Measurements from ENCODE around the gene DQX1.
"Not testable (repeated sequence)": the region's sequence is repeated elsewhere in the genome, so short reads cannot be mapped to it uniquely, and the experiment has no call there.

Gene DQX1

DNA sequence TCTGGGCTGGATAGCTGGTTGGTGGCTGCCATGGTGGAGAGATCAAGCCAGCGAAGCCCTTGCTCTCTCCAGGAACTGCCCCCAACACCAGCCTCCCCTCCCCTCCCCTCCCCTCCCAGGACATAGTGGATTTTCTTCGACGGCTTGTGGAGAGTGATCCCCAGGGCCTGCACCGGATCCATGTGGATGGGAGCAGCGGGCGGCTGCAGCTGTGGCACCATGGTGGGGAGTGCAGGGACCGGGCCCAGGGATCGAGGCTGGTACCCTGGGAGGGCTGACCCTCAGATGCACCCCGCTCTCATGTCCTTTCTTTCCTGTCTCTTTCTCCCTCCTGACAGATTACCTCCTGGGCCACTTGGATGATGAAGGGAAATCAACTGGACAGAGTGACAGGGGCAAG, 36.1 kb downstream of the DQX1 start:
- TF ChIP-seq, protein P1, sequence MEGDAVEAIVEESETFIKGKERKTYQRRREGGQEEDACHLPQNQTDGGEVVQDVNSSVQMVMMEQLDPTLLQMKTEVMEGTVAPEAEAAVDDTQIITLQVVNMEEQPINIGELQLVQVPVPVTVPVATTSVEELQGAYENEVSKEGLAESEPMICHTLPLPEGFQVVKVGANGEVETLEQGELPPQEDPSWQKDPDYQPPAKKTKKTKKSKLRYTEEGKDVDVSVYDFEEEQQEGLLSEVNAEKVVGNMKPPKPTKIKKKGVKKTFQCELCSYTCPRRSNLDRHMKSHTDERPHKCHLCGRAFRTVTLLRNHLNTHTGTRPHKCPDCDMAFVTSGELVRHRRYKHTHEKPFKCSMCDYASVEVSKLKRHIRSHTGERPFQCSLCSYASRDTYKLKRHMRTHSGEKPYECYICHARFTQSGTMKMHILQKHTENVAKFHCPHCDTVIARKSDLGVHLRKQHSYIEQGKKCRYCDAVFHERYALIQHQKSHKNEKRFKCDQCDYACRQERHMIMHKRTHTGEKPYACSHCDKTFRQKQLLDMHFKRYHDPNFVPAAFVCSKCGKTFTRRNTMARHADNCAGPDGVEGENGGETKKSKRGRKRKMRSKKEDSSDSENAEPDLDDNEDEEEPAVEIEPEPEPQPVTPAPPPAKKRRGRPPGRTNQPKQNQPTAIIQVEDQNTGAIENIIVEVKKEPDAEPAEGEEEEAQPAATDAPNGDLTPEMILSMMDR (IDR thresholded peaks at IDR 0.05; ENCODE audit: insufficient read depth, low read length) = no peak
- TF ChIP-seq, protein P2, sequence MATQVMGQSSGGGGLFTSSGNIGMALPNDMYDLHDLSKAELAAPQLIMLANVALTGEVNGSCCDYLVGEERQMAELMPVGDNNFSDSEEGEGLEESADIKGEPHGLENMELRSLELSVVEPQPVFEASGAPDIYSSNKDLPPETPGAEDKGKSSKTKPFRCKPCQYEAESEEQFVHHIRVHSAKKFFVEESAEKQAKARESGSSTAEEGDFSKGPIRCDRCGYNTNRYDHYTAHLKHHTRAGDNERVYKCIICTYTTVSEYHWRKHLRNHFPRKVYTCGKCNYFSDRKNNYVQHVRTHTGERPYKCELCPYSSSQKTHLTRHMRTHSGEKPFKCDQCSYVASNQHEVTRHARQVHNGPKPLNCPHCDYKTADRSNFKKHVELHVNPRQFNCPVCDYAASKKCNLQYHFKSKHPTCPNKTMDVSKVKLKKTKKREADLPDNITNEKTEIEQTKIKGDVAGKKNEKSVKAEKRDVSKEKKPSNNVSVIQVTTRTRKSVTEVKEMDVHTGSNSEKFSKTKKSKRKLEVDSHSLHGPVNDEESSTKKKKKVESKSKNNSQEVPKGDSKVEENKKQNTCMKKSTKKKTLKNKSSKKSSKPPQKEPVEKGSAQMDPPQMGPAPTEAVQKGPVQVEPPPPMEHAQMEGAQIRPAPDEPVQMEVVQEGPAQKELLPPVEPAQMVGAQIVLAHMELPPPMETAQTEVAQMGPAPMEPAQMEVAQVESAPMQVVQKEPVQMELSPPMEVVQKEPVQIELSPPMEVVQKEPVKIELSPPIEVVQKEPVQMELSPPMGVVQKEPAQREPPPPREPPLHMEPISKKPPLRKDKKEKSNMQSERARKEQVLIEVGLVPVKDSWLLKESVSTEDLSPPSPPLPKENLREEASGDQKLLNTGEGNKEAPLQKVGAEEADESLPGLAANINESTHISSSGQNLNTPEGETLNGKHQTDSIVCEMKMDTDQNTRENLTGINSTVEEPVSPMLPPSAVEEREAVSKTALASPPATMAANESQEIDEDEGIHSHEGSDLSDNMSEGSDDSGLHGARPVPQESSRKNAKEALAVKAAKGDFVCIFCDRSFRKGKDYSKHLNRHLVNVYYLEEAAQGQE (IDR thresholded peaks at IDR 0.05; ENCODE audit: insufficient replicate concordance, low read depth) = no peak
- no peak for TF ChIP-seq GABPA (IDR thresholded peaks at IDR 0.05; ENCODE audit: low read depth)
- TF ChIP-seq SPI1 (IDR thresholded peaks at IDR 0.05; ENCODE audit: borderline replicate concordance, low read depth) = no peak
- TF ChIP-seq POLR2AphosphoS5 (IDR thresholded peaks at IDR 0.05; ENCODE audit: low read depth) = no peak
- DNase-seq (ENCODE audit: low read depth in 1 of 2, low spot score in 1 of 2) = no peak
- Histone ChIP-seq H3K27me3 (ENCODE audit: insufficient read depth, poor library complexity, severe bottlenecking) (no peaks in the 10 kb centered on the region), H3K27ac (replicated peaks) (no peak overlapping the region), H3K4me3 (replicated peaks; ENCODE audit: insufficient read depth, low read length) (no peak overlapping the region)

DNA sequence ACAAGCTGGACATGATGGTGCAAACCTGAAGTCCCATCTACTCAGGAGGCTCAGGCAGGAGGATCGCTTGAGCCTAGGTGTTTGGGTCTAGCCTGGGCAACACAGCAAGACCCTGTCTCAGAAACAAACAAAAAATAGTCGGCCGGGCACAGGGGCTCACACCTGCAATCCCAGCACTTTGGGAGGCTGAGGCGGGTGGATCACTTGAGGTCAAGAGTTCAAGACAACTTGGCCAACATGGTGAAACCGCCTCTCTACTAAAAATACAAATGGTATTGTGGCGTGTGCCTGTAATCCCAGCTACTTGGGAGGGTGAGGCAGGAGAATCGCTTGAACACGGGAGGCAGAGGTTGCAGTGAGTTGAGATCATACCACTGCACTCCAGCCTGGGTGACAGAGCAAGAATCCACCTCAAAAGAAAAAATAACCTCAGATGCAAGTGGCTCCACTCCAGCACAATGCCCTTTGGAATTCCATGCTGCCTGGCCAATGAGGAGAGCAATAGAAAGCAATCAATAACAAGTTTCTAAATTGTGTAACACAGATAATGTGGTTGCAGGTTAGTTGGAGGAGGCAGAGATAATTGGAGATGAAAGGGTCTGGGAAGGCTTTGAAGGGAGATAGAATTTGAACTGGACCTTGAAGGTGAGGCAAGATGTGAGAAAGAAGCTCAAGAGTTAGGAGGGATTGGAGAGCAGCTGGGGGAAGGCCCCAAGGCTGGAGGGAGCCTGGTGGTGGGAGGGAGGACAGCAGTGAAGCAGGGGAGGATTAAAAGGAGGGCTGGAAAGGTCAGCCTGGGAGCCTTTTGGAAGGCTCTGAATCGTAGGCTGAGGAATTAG, 37.2 kb downstream of the DQX1 start:
- TF ChIP-seq, protein P1 (IDR thresholded peaks at IDR 0.05; ENCODE audit: insufficient read depth, low read length) = no peak
- TF ChIP-seq, protein P2 (IDR thresholded peaks at IDR 0.05; ENCODE audit: insufficient replicate concordance, low read depth) = no peak
- TF ChIP-seq SPI1 (IDR thresholded peaks at IDR 0.05; ENCODE audit: borderline replicate concordance, low read depth) = no peak
- no peaks in the 10 kb centered on the region for H3K27me3 ChIP-seq (ENCODE audit: insufficient read depth, poor library complexity, severe bottlenecking)
- H3K4me3 ChIP-seq (replicated peaks; ENCODE audit: insufficient read depth, low read length) = no peak overlapping the region
- DNase-seq (ENCODE audit: low read depth in 1 of 2, low spot score in 1 of 2) = no peak
- H3K27ac ChIP-seq (replicated peaks) = no peak overlapping the region

DNA sequence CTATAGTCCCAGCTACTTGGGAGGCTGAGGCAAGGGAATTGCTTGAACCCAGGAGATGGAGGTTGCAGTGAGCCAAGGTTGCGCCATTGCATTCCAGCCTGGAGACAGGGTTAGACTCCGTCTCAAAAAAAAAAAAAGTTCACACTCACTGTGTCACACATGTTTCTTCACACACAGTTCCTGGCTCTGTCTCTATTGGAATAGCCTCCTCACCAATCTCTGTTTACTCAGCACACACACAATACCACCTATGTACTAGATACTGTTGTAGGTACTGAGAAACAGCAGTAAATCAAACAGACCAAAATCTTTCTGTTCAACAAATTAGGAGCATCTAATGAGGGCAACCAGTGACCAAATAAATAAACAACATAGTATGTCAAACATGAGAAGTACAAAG, 39.9 kb downstream of the DQX1 start:
- no peak for DNase-seq (ENCODE audit: low read depth in 1 of 2, low spot score in 1 of 2)
- Histone ChIP-seq H3K27me3 (ENCODE audit: insufficient read depth, poor library complexity, severe bottlenecking) (no peaks in the 10 kb centered on the region), H3K4me3 (replicated peaks; ENCODE audit: insufficient read depth, low read length) (no peak overlapping the region), H3K27ac (replicated peaks) (no peak overlapping the region)
- TF ChIP-seq, protein P2 (IDR thresholded peaks at IDR 0.05; ENCODE audit: insufficient replicate concordance, low read depth) = no peak
- TF ChIP-seq SPI1 (IDR thresholded peaks at IDR 0.05; ENCODE audit: borderline replicate concordance, low read depth) (no peak), POLR2AphosphoS5 (IDR thresholded peaks at IDR 0.05; ENCODE audit: low read depth) (no peak), GABPA (IDR thresholded peaks at IDR 0.05; ENCODE audit: low read depth) (no peak)
- TF ChIP-seq, protein P1 (IDR thresholded peaks at IDR 0.05; ENCODE audit: insufficient read depth, low read length) = no peak

DNA sequence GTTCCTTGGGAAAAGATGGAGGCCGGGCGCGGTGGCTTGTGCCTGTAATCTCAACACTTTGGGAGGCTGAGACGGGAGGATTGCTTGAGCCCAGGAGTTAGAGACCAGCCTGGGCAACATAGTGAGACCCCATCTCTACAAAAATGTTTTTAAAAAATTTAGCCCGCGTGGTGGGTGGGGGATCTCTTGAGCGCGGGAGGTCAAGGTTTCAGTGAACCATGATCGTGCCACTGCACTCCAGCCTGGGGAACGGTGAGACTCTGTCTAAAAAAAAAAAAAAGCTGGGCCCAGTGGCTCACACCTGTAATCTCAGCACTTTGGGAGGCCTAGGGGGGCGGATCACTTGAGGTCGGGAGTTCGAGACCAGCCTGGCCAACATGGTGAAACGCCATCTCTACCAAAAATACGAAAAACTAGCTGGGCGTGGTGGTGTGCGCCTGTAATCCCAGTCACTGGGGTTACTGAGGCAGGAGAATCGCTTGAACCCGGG, 42.3 kb downstream of the DQX1 start:
- Histone ChIP-seq H3K4me3 (replicated peaks; ENCODE audit: insufficient read depth, low read length) (peak overlapping the region; percentile 91), H3K27ac (replicated peaks) (peak overlapping the region; percentile 75)
- H3K27me3 ChIP-seq (ENCODE audit: insufficient read depth, poor library complexity, severe bottlenecking); DNase-seq (ENCODE audit: low read depth in 1 of 2, low spot score in 1 of 2): not testable (repeated sequence)

All from HL-60 (cell line).